ENCODE measurements around the gene GALNT2. TPM values are rescaled to one million over a fixed set of nuclear protein-coding genes. Genes with fewer than 3 reads are reported as not detected.

The GALNT2 gene
- total and polyA plus RNA-seq, 2 of the 13 experiments (the other 11 are each of a cell fraction or from before 2014, with no cell fraction given), result 39.3 to 39.6 TPM

GRCh38 chr1:230163205-230163604 lies 96.2 kb downstream of the GALNT2 start:
- H3K4me2 ChIP-seq (ENCODE audit: low read depth, low read length), result no peak overlapping the region
- FAIRE-seq (no peak), ATAC-seq (no peak), DNase-seq (ENCODE audit: low spot score) (no peak)
- H2AFZ ChIP-seq (ENCODE audit: low read length), result no peak overlapping the region
- no peak overlapping the region for H3K27ac ChIP-seq (ENCODE audit: extremely low read length, insufficient read depth, low read length)
- H3K4me3 ChIP-seq (replicated peaks in 1 of 3; ENCODE audit: insufficient read depth in 1 of 3, low read depth in 2 of 3, low read length in 3 of 3), result no peak overlapping the region
- POLR2A ChIA-PET, result no interaction called here
- intact Hi-C loops (cut with micrococcal nuclease; ENCODE audit: unreplicated experiment), result no loop called here
- H3K36me3 ChIP-seq (replicated peaks in 1 of 2; ENCODE audit: control insufficient read depth in 1 of 2, insufficient read depth in 2 of 2, low read length in 2 of 2), result no peaks in the 10 kb centered on the region
- 96% methylated on average over 6 of the region's 6 CpGs for WGBS (ENCODE audit: low lambda C conversion rate)
- in situ Hi-C loops (cut with HindIII; ENCODE audit: extremely low pct_ligation_motif_present, low pct_unique_long_range_greater_than_20kb), result no loop called here
- no TSS peak for BruUV-seq (replicated peaks)
- CTCF ChIA-PET (ENCODE audit: low intra/inter-chr PET ratio, low total read pairs), result no interaction called here
- H3K9ac ChIP-seq (ENCODE audit: insufficient read depth, low read depth, low read length), result no peak overlapping the region
- no peaks in the 10 kb centered on the region for H3K27me3 ChIP-seq (ENCODE audit: control insufficient read depth in 1 of 2, insufficient read depth in 2 of 2, low read length in 2 of 2)
- H3K9me3 ChIP-seq (ENCODE audit: low read length), result peaks cover 9% of the 10 kb centered on the region
- peaks cover 55% of the 10 kb centered on the region for H3K4me1 ChIP-seq (ENCODE audit: insufficient read depth, low read length)
- H4K20me1 ChIP-seq (ENCODE audit: insufficient read depth, low read length), result no peaks in the 10 kb centered on the region
- H3K79me2 ChIP-seq (ENCODE audit: insufficient read depth, low read length), result peaks cover 45% of the 10 kb centered on the region
- TF ChIP-seq TAF15 (IDR thresholded peaks at IDR 0.05; ENCODE audit: low read depth, low read length, poor library complexity, severe bottlenecking) (no peak), ZBTB33 (CRISPR knock-in tag; IDR thresholded peaks at IDR 0.05) (peak; percentile 79), ZNF124 (CRISPR knock-in tag; IDR thresholded peaks at IDR 0.05) (no peak), CREB1 (IDR thresholded peaks at IDR 0.05) (no peak), CREB1 (CRISPR knock-in tag; IDR thresholded peaks at IDR 0.05) (no peak), ZNF788 (CRISPR knock-in tag; IDR thresholded peaks at IDR 0.05; ENCODE audit: borderline replicate concordance) (no peak), XRCC5 (optimal IDR thresholded peaks at IDR 0.05; ENCODE audit: low read length) (no peak), HOXA7 (CRISPR knock-in tag; IDR thresholded peaks at IDR 0.05) (no peak), NCOR1 (IDR thresholded peaks at IDR 0.05; ENCODE audit: borderline replicate concordance, low read length) (no peak), ZBTB37 (CRISPR knock-in tag; IDR thresholded peaks at IDR 0.05) (no peak)

All from HepG2 (cell line).